A172 (cell line): ENCODE measurements around the gene SLC1A1. TPM values are rescaled to one million over a fixed set of nuclear protein-coding genes. Genes with fewer than 3 reads are reported as not detected.
"Not testable (repeated sequence)": the region's sequence is repeated elsewhere in the genome, so short reads cannot be mapped to it uniquely, and the experiment has no call there.

ENCODE experiments used
- DNase-seq: peaks from one replicate; pipeline ENCODE4 v3.0.0-alpha.2; 2015; ENCODE audit warnings: low spot score
- total RNA-seq: library from RNA; depleted of rRNA; stranded (reverse); fragments of >200 nt; shearing (Covaris generic); gene quantifications from 2 replicates; pipeline ENCODE4 v1.2.3, GENCODE V29; 2014

SLC1A1 gene
- total RNA-seq, 1 experiment from 2014 or later, result 1.7 TPM

DNA sequence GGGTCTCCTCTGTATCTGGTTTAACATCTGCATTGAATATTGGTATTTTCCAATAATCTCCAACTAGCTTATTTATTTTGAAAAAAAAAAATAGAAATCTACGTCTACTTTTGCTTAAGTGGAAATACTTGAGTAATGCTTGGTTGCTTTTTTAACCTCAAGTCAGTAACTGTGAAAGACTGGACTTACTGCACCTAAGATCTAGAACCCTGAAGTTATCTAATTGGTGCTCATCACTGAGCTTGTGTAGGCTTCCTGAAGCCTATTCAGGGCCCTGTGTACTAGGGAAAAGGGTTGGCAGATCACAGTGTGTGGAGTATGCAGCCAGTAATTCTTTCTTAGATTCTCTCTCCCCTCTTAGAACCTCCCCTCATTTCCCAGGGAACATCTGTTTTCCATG, 16.2 kb downstream of the SLC1A1 start:
- DNase-seq, result no peak

DNA sequence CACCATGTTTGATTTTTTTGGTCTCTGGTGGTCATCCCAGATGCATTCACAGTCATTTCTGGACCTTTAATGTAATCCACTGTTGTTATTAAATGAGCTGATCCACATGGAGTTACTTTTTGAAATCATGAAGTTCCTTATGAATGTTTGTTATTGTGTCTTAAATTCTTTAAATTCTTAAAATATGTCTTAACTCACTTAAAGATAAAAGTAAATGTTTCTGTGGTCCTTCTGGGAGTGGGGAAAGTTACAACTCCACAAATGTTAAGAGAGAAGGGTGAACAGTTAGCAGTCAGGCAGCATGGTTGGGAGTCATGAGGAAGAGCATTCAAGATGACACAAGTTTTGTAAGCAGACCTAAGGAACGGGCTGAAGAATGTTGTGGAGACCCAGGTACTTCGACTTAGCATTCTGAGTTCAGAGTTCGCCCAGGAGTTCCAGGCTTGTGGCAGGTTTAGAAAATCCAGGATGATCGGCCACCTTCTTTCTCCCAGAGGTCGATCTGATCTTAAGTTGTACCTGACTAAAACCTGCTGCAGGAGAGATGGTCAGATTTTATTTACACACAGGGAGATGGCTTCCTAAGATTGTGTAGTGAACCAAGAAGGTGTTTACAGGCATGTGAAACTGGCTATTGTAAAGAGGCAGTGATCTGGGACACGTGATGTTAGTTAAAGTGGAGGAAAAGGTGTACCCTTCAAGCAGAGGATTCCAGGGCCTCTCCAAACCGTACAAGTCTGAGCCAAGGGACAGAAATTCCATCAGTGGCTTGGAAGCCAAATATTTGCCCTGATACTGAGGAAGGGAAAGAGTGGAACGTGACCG, 17.2 kb downstream of the SLC1A1 start:
- DNase-seq, result no peak

DNA sequence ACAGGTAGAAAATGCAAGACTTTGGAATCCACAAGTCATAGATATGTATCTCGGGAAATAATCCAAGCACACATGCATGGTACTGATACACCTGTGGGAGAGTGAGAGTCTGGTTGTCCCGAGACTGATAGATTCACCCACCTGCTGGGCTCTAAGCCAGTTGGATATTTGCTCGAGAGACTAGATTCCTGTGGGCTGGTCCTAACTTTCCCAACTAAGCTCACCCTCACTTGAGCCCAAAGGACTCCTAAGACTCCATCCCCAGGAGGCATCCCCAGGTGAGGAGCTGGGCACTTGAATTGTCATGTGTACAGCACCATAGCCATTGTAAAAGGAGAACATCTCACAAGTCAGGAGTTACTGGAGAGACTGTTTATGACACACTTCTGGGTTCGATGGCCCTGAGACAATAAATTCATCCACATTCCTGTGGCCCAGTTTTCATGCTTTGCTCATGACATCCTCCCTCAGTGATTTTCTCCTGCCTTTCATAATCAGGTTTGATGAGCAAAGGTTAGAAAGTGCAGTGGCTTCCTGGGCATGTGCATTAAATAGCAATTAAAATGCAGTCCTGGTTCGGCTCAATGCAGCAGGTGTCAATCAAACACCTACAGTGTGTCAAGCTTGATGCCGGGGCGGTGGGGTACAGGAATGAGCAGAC, 18.1 kb downstream of the SLC1A1 start:
- peak; percentile 28 for DNase-seq

DNA sequence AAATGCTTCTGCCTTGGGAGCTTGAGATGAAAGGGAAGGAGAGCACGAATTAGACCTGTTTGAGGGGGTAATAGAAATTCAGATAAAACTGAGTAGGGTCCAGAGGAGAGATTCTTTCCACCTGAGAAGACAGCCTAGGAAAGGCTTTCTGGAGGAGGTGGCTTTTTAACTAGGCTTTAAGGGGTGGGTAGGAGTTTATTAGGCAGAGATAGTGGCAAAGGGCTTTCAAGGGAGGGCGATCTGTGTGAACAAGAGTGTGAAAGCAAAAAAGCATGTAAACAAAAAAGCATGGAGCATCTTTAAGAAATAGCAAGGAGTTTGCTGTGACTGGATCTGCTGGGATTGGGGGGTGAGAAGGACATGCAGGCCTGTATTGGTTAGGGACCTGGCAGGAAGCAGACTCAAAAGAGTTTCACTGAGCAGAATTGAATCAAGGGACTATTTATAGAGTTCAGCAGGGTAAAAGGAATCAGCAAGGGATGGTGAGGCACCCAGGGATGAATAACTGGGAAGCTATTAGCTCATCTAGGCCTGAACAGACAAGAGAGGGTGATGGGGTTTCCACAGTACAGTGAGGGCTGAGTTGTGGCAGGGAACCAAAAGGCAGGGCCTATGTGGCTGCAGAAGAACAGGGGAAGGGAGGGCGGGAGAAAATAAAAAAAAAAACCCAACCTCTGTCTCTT, 18.8 kb downstream of the SLC1A1 start:
- DNase-seq, result no peak

DNA sequence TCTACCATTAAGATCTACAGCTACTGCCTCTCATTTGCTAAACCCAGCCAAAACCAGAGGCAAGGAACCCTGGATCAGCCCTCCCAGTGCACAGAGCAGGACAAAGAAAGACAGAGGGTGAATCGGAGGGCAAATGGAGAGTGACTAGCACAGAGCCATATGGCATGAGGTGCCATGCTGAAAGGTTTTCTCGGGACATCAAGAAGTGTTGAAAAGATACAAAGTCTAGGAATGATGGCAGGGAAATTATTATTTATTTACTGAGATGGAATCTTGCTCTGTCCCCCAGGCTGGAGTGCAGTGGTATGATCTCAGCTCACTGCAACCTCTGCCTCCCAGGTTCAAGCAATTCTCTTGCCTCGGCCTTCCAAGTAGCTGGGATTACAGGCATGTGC, 19.3 kb downstream of the SLC1A1 start:
- no peak for DNase-seq

DNA sequence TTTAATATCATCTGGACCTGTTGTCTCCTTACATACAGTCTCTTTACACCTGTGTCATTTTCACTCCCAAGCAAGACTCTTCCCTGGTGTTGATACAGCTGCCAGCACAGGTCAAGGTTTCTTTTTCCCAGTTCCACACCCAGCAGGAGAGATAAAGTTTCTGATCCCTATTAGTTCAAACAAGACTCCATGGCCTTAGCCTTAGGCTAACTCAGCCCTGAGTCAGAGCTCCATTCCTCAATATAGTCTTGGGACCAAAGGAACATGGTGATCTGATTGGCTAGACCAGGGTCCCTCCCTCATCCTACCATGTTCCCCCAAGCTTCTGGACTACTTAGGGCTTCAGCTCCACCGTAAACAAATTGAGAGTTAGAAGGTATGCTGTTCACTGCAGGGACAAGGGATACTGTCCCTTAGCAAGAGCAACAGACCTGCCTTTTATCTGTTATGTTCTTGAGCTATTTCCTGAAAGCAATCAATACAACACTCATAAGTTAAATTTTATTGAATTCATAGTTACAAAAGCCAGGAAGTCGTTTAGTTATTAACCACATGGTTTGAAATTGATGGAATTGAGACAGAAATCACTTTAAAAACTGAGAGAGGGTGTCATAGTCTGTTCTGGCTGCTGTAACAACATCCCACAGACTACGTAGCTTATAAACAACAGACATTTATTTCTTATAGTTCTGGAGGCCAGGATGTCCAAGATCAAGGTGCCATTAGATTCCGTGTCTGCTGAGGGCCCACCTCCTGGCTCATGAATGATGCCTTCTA, 20.5 kb downstream of the SLC1A1 start:
- DNase-seq, result no peak

DNA sequence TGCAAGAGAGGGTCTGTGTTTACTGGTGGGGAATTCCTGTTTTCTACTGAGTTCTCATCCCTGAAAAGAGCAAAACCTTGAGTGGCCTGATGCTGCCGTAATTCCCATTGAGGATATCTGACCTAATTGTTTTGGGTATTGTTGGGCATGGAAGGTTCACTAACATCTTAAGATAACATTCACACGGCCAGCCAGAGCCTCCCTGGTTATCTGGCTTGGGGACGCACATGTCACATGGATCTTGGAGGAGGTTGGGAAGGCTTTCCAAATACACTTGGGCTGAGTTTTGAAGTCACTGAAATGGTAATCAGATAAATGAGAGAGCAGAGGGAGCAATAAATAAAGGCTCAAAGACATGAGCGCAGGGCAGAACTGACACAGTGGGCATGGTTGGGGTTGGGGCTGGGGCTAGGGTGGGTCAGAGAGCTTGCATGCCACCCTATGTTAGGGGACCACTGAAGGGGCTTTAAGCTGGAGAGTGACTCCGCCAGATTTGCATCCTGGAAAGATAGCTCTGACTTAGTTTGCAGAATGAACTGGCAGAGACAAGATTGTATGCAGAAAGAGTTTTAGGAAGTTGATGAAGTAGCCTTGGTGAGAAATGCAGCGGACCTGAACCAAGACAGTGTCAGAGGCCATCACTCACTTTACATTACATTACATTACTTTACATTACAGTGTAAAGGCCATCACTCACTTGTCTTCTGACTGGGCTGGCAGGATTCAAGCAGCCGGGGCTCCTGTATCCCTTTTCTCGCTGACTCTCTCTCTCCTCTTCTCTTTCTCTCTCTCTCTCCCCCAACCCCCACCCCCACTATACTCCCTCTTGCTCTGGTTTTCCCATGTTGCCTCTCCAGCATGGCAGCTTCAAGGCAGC, 24.2 kb downstream of the SLC1A1 start:
- no peak for DNase-seq

DNA sequence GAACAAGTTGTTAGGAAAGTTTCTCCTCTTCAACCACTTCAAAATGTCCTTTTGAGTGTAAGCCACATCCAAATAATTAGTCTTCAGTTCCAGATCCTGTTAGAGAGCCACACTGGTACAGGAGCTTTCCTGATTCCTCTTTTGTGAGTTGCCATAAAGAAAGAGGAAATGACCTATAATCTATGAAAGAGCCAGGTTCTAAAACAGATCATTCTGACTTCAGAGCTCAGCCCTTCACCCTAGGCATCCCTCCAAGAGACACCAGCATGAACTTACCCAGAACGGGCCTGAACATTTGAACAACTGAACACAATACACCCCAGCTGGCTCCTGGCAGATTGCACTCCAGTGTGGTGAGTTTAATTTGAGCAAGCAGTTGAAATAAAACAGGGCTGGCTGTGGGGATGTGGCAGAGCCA, 25.7 kb downstream of the SLC1A1 start:
- no peak for DNase-seq

DNA sequence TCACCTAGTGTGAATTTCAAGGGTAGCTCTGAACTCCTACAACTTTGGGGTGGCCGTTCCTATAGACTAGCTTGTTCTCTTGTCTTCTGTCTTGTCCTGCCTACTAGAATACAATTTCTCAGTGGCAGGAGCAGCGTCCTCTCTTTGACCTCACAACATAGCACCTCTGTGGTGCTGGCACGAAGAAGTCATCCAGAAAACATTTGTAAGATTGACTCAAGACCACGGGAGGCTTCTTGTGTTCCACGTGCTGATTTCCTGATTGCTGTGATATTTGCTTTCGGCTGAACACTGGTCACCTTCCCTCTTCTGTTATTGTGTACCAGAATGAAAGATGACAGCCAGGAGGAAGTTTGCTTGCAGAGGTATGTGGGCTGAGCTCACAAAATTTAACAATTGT, 27.0 kb downstream of the SLC1A1 start:
- no peak for DNase-seq

DNA sequence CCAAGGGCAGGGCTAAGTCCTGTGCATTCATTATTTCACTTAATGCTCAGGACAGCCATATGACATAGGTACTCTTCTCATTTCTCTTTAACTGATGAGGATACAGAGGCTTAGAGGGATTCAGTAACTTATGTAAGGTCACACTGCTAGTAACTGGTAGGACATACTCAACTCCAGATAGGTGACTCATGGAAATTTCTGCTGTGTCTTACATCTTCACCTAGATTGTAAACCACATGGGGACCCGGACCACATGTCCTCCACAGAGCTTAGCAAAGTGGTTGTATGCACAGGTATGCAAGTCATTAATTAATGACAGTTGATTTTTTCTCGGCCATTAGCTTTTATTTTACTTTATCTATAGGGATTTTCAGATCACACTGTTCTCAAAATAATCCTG, 29.3 kb downstream of the SLC1A1 start:
- DNase-seq, result no peak

DNA sequence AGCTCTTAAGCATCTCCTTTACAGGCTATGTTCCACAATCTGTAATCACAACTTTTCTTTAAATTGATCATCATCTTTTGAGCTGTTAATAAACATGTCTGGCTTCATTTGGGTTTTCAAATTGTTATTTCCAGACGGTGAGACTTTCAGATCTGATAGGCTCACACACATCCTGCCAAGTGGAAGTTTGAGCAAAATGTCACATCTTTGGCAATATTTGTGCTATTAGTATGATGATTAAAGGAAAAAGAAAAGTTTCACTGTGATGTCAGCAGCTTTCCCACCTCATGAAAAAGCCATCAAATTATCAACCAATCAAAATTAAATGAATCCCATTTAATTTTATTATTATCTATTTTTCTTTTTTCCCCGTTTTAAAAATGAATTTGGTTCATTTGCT, 29.8 kb downstream of the SLC1A1 start:
- no peak for DNase-seq

DNA sequence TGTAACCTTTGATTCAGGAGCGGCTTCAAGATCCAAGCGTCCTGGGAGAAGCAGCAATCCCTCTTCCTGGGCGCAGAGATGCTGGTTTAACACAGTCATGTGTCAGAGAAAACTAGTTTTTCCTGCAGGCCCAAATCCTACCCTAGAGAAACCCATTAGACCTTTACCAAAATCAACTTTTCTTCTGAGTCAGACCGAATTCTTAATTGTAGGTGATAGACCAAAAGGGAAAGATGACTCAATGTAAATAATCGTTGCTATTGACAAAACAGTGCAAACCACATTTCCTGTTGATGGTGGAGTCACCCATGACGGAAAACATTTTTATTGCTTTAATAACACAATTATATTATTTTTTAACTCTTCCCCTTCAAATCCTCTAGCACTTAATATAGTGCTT, 40.1 kb downstream of the SLC1A1 start:
- DNase-seq, result peak; percentile 31

DNA sequence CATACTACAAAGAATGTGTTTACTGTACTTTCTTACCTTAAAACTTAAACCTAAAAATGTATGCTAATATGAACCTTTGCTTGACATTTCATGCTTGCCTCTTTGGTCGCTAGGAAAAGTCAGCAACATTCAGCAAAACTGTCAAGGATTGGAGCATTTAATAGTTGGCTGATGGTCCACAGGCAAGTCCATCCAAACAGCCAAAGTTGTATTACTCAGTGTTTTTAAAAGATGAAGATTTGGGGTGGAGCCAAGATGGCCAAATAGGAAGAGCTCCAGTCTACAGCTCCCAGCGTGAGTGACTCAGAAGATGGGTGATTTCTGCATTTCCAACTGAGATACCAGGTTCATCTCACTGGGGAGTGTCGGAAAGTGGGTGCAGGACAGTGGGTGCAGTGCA, 40.6 kb downstream of the SLC1A1 start:
- DNase-seq, result peak; percentile 70

DNA sequence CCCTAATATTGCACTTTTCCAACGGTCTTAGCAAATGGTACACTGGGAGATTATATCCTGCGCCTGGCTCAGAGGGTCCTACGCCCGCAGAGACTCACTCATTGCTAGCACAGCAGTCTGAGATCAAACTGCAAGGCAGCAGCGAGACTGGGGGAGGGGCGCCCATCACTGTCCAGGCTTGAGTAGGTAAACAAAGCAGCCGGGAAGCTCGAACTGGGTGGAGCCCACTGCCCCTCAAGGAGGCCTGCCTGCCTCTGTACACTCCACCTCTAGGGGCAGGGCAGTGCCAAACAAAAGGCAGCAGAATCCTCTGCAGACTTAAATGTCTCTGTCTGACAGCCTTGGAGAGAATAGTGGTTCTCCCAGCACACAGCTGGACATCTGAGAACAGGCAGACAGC, 41.1 kb downstream of the SLC1A1 start:
- DNase-seq, result not testable (repeated sequence)

DNA sequence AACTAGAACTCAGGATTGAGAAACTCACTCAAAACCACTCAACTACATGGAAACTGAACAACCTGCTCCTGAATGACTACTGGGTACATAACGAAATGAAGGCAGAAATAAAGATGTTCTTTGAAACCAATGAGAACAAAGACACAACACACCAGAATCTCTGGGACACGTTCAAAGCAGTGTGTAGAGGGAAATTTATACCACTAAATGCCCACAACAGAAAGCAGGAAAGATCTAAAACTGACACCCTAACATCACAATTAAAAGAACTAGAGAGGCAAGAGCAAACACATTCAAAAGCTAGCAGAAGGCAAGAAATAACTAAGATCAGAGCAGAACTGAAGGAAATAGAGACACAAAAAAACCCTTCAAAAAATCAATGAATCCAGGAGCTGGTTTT, 43.6 kb downstream of the SLC1A1 start:
- not testable (repeated sequence) for DNase-seq

DNA sequence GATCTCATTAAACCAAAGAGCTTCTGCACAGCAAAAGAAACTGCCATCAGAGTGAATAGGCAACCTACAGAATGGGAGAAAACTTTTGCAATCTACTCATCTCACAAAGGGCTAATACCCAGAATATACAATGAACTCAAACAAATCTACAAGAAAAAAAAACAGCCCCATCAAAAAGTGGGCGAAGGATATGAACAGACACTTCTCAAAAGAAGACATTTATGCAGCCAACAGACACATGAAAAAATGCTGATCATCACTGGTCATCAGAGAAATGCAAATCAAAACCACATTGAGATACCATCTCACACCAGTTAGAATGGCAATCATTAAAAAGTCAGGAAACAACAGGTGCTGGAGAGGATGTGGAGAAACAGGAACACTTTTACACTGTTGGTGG, 45.9 kb downstream of the SLC1A1 start:
- not testable (repeated sequence) for DNase-seq

DNA sequence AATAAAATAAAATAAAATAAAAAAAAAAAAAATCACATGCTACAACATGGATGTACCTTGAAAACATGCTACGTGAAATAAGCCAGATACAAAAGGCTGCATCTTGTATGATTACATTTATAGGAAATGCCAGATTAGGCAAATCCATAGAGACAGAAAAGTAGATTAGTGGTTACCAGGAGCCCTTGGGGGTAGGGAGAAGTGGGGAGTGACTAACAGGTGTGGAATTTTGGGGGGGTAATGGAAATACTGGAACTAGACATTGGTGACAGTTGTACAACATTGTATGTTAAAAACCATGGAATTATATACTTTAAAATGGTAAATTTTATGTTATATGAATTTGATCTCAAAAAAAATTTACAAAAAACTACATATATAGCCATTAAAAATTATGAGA, 47.3 kb downstream of the SLC1A1 start:
- no peak for DNase-seq

DNA sequence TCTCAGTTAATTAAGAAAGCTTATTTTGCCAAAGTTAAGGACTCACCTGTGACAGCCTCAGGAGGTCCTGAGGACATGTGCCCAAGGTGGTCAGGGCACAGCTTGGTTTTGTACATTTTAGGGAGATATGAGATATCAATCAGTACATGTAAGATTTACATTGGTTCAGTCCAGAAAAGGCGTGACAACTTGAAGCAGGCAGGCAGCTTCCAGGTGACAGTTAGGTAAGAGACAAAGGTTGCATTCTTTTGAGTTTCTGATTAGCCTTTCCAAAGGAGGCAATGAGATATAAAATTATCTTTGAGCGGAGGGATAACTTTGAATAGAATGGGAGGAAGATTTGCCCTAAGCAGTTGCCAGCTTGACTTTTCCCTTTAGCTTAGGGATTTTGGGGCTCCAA, 47.8 kb downstream of the SLC1A1 start:
- DNase-seq, result no peak

DNA sequence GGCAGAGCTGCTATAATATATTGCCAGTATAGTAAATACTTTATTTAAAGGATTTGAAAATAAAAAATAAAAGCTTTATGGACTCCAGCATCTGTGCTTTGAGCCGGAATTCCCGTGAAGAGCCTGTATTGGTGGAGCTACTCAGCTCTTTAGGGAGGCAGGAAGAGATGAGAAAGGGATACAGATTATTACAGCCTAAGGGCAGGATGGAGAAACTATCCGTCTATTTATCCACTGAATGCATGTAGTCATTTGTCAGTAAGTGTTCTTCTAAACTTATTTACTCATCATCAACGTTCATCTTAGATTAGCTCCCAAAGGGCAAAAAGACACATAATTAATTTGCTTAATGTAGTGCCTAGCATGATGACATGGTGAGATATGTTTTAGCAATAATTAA, 48.4 kb downstream of the SLC1A1 start:
- no peak for DNase-seq

DNA sequence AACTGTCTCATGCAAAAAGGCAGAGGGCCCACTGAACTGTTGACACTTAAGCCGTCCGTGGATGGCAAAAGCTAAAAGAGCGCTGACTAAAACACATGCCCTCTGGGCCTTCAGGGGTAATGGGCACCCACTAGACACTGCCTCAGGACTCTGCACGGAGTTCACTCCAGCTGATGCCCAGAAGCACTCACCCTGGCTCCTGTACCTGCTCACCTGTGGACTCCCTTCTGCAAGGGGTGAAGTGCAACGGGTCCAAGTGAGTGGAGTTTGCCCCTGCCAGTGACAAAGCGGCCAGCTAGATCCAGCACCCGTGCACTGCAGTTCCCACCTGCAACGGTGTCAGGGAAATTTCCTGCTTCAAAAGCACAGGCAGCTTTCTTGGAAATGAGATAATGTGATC, 50.2 kb downstream of the SLC1A1 start:
- no peak for DNase-seq

DNA sequence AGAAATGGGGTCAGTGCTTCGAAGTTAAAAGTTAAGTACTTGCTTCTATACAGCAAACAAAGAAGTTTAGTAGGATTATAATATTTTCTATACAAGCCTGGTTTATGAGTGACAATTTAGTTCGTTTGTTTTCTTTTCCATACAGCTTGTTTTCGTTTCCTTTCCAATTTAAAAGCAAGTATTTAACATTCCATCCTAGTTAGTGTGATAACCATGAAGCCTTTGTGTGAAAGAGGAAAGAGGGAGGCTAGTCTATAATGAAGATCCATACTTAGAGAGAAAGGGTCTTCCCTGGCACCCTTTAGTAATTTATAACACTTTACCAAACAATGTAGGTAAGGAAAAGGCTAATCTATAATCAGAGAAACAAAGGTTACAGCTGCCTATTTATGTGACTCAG, 51.0 kb downstream of the SLC1A1 start:
- no peak for DNase-seq
